ENCODE data around the gene DOCK9.
A peak's percentile ranks its signal among the peaks of the same experiment; 100 is the strongest.

The DOCK9 gene

DNA sequence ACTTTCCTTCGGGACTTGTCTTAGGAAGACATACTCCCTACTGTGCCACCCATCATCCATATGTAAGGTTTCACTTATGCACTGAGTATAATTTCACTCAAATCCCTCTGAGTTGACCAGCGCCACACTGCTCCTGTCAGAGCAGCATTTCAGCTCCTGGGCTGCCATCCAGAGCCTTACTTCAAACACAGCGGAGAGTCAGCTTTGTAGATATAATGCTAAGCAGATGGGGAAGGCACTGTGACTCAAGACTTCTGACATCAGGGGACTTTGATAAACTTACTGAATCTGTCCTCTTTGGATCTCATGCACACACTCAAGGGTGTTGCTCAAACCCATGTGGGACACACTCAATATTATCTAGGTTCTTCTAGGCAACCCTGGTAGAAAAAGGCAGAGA is 34.9 kb downstream of the DOCK9 start:
- DNase-seq = no peak

DNA sequence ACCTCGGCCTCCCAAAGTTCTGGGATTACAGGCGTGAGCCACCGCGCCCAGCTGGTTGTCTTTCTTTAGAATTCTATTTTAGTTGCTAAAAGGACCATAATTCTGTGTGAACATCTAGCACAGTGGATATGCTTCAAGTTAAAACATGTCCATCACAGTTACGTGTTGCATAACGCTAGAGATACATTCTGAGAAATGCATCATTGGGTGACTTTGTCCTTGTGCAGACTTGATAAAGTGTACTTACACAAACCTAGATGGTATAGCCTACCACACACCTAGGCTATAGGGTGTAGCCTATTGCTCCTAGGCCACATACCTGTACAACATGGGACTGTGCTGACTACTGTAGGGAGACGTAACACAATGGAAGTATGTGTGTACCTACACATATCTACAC is 35.4 kb downstream of the DOCK9 start:
- DNase-seq = no peak

DNA sequence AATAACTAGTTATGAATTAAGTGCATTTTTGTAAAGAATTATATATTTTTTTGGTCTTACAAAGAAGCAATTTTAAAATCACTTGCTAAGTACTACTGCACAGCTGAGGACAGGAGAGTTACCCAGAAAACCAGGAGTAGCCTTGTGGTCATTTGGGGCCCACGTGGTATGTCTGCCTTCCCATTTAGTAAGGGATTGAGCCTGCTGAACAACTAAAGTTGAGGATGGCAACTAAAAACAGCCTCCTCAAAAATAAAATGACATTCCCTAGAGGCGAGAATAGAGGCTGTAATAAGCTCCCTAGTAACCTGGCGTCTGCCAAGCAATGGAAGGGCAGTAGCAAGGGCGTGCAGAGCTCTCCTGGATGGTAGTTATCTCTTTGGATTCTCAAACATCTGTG is 36.3 kb downstream of the DOCK9 start:
- no peak for DNase-seq

DNA sequence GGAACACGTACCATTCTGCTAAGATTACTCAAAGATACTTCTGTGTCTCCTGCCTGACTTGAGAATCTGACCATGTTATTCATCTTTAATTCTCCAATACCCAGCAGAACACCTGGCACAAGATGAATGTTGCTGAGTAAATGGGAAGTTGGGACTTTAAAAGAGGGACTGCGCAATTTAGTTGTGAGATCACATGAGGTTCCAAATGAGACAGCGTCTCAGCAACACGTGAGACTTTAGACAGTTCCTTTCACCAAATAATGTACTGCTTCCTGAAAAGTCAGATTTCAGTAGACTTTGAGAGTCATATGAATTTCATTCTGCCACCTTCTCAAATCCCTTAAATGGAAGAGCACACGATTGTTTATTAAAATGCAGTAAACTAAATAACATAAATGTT is 36.7 kb downstream of the DOCK9 start:
- DNase-seq = no peak

DNA sequence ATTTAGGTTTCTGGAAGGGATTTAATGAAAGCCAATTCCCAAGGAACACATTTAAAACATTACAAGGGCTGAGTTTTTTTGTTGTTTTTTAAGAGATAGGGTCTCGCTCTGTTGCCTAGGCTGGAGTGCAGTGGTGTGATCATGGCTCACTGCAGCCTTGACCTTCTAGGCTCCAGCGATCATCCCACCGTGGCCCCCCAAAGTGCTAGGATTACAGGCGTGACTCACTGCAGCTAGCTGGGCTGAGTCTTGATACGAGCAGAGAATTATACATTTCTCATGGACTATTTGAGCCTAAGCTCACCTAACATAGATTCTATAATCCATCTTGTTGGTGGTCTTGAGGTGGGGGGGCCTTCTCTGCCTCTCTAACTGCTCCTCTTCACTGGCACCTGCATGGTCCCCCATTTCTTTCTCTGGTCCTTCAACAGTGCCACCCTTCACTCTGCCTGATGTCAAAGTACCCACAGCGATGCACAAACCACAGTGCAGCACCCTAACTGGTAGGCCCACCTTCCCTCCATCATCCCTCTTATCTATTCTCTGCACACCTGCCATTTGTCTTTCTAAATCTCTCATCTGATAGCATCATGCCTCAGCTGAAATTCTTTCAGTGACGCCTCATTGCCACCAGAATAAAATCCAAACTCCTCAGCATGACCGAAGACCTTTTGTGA is 37.4 kb downstream of the DOCK9 start:
- DNase-seq = no peak

DNA sequence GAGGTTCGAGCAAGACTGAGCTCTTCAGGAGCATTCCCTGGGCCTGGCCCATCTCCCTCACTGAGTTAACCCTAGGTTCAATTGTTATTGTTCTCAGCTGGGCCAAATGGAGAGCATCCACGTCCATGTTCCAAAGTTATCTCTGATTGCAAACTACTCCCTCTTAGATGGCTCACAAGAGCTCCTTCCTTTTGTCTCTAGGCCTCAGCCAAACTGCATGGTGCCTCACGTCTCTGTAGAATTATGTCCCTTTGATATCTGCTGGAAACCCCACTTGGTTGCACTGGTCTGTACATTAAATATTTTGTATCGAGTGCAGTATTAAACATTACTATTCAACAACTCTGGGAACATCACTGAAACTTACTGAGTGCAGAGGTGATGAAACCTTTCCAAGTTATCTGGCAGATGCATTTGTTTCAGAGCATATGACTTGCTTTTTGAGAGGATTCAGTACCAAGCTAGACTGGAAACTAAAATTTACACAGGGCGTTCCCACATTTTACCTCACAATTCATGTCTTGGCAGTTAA is 38.1 kb downstream of the DOCK9 start:
- DNase-seq = no peak

DNA sequence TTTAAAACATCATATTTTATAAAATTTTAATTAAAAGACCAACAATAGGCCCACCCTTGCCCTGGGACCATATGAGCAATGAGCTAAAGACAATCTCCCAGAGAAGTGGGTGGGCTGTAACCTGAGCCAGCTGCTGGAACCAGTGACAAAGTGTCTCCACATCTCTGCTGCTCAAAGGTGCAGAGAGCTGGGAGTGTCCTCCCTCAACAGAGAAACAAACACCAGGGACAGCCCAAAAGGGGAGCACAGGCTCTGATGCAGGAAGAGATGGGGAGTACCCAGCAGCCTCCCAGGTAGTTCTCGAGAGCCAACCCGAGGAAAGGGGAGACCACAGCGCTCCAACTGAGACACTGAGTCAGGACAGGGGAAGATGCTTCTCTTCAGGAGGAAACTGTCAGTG is 39.1 kb downstream of the DOCK9 start:
- DNase-seq = peak in 1 of 2 experiments; percentile 33

DNA sequence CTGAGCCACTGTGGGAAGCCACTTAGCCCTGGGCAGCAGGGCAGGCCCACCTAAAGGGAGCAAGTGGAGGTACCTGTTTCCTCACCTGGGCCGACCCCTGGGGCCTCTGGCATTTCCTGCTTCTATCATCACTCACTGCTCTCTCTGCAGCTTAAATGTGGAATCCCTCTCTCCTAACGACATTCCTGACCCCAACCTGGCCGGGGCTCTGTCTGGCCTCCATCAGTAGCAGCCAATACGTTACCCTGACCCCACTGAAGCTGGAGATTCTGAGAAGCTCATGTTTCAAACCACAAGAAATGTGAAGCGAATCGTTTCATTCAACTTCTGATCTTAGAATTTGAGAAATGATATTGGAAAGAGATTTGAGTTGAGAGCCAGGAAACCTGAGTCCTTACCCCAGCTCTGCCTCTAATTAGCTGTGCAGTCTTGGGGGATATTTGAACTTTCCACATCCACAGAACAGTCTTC is 39.9 kb downstream of the DOCK9 start:
- DNase-seq = no peak

DNA sequence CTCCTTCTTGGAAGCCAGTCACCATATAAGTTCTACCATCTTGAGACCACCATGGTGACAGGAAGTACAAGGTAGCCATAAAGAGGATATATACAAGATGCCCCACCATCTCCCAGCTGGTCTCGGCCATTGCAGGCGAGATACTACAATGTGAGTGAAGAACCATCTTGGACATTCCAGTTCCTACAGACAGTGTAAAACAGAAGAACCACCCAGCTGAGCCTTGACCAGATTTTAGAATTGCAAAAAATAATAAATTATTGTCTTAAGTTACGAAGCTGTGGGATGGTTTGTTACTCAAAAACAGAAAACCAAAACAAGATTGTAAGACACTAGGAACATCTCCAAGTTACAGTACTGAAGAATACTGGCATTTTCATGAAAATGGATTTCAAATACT is 43.6 kb downstream of the DOCK9 start:
- DNase-seq = no peak

DNA sequence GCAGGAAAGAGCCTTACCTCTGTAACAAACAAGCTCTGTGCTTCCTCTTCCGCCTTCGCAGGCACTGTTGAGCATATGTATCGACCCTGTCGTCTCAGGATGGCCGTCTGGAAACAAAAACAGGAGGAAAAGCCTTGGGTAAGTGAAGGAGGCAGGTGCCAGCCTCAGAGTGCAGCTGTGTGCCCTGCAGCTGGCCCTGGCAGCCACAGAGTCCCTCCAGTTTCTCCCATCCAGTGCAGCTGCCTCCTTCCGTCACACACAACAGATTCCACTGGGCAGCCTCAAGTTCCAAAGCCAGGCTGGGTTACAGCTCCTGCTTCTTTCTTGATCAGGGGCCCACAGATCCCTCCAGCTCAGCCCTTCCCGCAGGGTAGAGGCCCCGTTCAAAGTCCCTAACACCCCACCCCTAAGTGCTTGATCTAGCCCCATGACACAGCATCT is 47.7 kb downstream of the DOCK9 start:
- no peak for DNase-seq

DNA sequence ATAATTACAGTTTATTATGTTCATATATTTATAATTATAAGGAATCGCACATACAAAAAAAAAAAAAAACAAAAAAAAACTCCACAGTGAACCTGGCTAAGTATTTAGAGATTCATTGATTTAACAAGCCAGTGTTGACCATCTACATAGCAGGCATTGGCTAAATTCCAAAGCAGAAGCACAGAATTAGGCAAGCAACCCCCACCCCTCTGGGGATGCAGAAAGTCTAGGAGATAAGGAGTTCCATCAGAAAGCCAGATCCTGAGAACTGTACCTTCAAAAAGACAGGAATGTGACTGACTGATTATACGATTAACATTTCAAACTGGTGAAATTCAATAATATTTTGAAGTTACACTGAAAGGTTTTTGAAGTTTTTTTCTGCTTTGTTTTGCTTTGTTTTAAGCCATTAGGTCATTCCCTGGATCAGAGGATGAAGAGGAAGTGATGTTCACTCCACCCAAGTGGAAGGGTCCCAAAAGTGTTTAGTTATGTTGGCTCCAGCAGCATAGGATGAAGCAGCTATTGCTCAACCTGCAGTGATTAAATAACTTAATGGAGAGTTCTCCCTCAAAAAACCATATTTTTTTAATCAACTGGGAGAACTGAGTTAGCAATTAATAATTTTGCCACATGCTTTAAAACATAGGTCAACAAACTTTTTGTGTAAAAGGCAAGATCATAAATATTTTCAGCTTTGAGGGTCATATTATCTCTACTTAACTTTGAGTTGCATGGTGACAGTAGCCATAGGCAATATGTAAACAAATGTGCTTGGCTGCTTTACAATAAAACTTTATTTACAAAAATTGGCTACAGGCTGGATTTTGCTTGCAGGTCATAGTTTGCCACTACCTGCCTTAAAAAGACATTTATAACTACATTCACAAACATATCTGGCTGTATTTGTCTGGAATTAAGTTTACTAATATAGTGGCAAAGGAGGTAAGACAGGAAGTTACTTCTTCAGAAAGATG is 49.6 kb downstream of the DOCK9 start:
- no peak for DNase-seq

DNA sequence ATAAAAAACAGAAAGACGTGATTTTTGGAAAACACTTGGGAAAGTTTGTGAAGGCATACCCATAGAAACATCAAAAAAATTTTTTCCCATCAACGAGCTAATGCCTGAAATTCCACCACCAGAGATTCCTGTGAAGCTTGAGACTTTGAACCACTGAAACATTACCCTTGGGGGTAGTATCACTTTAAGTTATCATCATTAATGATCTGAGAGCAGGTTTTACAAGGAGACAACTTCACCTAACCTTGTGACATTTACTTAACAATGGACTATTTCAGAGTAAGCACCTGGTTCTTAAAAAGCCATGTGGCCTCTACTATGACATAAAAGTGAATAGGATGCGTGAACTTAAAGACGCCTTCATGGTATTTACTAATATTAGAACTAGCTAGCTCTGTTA is 51.9 kb downstream of the DOCK9 start:
- no peak for DNase-seq

DNA sequence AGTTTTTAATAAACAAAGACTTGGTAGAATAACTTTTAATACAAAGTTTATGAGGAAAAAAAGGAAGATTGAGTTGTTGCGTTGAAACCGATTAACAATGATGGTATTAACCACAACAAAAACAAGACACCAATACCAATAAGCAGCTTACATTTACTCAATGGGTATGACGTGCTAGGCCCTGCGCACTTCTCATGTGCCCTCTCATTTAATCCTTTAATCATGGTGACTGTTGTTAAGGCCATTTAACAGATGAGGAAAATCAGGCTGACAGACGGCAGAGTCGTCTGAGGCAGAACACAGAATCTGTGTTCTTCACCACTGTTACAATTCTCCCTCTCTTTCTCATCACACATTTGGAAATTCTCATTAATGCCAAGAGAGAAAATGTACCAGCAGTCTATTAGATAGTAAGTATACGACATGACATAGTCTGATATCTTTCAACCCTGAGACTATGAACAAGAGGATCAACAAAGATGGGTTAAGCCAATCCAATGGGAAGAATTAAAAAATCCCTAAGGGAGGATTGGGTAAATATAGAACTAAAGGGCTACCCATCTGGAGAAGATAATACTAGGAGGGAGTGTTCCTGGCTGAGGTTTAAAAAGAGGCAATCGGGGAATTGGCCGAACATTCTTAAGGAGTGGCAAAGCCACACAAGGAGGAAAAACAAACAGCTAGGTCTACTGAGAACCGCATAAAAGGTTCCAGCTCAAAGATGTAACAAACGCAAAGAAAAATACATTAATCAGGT is 54.0 kb downstream of the DOCK9 start:
- no peak for DNase-seq

DNA sequence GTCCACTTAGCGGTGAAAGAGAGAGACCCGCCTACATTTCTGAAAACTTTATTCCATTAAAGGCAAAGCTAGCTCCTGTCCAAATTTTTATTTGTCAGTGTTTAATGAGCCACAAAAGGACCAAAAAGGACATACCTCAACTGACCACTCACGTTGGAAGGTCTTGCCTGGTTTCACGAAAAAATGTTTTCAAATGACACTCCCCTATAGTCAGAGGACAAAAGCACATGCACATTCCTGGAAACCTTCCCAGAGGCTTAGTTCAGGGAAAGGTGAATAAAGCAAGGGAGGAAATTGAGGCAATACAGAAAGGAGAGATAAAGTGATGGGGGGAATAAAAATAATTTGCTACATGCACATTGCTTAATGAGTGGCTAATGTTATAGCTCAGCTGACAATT is 55.6 kb downstream of the DOCK9 start:
- no peak for DNase-seq

DNA sequence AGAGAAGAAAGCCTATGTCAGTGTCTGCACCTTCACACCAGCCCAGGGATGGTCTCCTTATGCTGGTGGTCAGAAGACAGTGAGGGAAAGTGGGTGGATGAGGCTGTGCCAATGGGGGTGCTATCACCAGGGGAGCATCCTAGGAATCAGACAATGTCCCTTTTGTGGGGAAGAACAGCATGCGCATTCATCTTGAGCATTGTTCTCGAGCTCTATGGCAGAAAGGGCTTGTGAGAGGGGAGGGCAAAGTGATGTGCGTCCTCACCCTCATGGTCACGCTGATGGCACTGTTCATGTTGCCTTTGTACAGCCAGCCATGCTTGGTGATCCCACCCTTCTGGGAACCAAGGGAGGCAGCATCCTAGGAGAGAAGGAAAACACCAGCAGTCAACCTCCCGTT is 56.1 kb downstream of the DOCK9 start:
- DNase-seq = no peak

DNA sequence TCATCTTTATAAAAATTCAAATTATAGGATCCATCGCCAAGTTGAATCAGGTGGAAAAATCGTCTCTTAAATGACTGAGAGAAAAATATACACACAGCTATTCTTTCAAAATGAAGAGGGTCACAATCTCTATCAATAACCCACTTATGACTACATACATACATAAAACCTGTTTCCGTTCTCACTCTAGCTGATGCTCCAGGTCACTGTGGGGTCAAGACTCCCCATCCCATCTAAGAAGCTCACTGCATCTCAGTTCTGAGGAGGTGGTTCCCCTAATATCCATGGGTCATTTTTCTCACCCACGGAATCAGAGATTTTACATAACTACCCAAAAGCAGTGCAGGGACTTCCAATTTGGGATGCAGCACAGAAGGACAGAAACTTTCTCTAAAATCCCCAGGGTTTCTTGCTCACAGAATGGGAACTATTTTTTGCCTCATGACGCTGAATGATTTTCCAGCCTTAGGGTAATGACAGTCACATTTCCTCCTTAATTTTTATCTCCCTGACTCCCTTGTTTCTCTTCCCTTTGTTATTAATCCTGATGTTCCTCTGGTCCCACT is 56.8 kb downstream of the DOCK9 start:
- no peak for DNase-seq

DNA sequence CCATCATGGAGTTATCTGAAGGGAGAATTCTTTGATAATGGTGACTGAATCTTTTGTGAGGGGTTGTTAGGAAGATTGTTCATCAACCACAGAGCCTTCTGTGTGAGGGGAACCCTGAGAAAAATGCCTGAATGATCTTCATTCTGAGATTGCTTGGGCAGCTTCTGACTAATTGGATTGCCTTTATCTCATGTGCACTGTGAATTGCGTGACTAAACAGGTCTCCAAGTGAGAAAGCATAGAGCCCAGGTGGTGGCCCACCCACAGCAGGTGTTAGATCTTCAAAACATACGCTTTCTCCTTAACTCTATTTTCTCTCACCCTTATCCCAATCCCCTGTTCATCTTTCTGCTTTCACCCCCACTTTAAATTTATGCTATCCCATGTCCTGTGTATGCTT is 58.3 kb downstream of the DOCK9 start:
- DNase-seq = no peak

DNA sequence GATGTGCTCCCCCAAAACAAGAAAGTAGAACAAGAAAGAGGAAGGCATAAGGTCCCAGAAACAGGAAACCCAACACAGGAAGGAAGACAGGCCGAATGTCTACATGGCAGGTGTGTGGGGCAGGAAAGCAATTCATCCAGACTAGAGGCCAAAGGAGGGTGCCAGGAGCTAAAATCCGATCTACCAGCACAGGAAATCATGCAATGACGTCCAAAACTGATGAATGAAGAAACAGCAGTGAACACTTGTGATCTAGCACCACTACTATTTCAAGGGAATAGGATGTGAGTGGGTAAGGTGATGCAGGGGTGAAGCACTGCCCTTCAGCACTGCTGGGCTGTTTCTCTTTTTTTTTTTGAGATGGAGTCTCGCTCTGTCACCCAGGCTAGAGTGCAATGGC is 59.1 kb downstream of the DOCK9 start:
- DNase-seq = no peak

DNA sequence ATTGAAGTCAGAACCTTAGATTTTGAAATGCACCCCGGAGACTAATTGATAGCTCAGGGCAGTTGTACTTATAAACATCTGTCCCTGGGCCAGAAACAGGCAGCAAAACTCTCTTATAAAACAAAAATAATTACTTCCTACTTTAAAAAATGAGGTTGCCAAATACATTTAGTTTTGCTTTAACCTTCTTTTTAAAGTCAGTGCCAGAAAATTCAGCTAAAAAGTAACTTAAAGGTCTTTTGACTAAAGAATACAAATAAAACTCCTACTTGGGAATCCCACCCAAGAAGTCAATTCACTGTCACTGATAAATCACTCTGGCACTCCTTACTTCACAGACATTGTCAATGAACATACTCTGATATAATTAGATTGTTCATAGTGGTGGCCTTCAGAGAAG is 60.7 kb downstream of the DOCK9 start:
- DNase-seq = no peak

DNA sequence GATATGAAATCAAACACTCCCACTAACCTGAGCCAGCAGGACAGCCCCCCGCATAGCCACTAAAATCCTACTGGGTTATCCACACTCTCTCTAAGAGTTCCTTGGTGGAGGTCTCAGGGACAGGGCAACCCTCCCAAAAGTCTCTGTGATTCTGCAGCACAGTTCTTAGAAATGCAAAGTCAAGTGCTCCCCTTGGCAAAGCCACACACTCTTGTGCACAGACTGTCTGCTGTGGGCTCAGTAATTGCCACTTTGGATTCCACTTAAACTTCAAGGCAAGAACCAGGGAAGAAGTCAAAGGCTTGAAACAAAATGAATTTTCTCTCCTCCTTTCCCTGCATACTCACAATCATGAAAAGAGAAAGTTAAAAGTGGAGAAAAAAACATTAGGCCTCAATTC is 61.5 kb downstream of the DOCK9 start:
- no peak for DNase-seq

DNA sequence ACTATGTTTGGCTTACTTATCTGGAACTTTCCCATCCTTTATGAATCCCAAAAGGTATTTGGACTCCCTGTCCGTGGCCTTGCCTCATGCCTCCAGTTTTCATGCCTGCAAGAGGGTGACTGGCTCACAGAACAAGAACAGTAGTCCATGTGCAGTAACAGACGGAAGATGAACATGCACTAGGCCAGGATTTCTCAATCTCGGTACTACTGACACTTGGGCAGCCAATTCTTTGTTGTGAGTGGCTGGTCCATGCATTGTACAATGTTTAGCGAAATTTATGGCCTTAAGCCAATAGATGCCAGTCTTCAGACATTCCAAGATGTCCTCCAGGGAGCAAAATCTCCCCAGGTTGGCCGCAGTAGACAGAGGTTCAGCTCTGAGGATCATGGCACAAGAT is 61.9 kb downstream of the DOCK9 start:
- DNase-seq = no peak

DNA sequence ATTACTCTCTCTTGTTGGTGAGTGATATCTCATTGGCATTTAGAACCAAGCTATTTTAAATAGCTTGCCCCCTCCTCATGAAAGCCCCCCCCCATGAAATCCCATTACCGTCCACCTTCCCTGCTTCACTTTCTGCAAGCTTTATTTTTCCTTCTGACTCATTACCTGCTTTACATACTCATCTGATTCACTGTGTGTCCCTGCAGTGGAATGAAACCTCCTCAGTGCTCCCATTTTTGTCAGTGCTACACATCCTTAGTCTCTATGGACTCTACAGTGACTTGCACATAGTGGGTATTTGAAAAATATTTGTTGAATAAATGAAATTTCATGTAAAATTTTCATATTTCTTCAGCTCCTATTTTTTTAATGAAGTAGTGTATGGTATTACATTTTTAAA is 62.3 kb downstream of the DOCK9 start:
- DNase-seq = no peak

DNA sequence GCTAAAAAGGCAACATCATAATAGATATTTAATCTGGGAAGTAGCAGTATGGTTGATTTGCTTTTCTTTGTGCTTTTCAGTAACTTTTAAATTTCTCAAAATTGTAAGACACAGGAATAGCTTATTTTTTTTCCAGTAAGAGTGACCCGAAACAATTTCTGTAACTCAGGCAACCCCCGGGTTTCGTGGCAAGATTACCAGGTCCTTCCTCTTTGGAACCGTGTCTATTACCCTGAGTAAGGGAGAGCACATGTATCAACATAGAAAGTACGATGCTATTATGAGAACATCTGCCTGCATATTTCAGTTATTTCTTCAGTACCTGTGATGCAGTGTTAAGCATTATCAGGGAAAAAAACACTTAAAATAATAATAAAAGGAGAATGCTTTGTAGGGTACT is 64.1 kb downstream of the DOCK9 start:
- DNase-seq = no peak
